Hindlimb muscle (tissue), 1 donor: ENCODE results near the gene TEAD2. TPM values are rescaled to one million over a fixed set of nuclear protein-coding genes. Genes with fewer than 3 reads are reported as not detected.
"Not testable (repeated sequence)": the region's sequence is repeated elsewhere in the genome, so short reads cannot be mapped to it uniquely, and the experiment has no call there.

Source experiments
- DNase-seq: peaks from one replicate; pipeline ENCODE4 v3.0.0-alpha.2; 2013
- polyA plus RNA-seq: library from polyadenylated mRNA; unstranded; fragments of 120-200 nt; gene quantifications from one replicate; pipeline ENCODE4 v1.2.1, GENCODE V29; 2013; ENCODE audit not compliant: insufficient read length

TEAD2 gene
- polyA plus RNA-seq, 1 donor = 72.1 TPM

DNA sequence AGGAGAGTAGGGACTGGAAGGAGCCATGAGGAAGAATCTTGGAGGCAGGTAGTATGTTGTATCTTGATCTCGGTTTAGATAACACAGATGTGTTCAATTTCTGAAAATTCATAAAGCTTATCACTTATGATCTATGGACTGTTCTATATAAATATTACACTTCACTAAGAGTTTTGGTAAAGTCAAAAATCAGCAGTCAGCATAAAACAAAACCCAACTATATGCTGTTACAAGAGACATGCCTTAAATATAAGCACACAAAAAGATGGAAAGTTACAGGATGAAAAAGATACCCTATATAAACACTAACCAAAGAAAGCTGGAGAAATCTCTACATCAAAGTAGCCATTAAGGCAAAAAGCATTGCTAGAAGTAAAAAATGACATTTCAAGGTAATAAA is 21.4 kb upstream of the TEAD2 start:
- no peak for DNase-seq

GRCh38 chr19:49382639-49383038 is 20.4 kb upstream of the TEAD2 start:
- DNase-seq = no peak

GRCh38 chr19:49380391-49380790 is 18.2 kb upstream of the TEAD2 start:
- DNase-seq = no peak

GRCh38 chr19:49378512-49378911 is 16.3 kb upstream of the TEAD2 start:
- no peak for DNase-seq

DNA sequence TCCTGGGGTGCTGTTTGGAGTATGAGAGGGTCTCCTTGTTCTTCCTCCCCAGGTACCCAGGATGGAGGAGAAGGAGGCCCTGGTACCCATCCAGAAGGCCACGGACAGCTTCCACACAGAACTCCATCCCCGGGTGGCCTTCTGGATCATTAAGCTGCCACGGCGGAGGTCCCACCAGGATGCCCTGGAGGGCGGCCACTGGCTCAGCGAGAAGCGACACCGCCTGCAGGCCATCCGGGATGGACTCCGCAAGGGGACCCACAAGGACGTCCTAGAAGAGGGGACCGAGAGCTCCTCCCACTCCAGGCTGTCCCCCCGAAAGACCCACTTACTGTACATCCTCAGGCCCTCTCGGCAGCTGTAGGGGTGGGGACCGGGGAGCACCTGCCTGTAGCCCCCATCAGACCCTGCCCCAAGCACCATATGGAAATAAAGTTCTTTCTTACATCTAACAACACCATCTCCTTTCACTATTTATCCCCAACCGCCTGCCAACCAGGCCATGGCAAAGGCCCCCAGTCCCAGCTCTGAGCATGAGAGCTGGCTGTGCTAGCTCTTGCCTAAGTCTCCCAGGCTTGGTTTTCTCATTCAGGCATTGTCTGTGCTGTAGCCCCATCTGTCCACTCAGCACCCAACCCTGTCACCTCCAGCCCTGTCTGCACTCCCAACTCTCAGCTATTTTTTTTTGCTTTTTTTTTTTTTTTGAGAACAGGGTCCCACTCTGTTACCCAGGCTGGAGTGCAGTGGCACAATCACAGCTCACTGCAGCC is 12.6 kb upstream of the TEAD2 start:
- no peak for DNase-seq

DNA sequence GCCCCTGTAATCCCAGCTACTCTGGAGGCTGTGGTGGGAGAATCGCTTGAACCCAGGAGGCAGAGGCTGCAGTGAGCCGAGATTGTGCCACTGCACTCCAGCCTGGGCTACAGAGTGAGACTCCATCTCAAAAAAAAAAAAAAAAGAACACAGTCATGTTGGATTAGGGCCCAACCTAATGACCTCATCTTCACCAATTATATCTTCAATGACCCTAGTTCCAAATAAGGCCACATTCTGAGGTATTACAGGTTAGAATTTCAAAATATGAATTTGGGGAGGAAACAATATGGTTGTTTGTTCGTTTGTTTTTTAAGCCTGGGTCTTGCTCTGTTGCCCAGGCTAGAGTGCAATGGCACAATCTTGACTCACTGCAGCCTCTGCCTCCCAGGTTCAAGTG is 11.0 kb upstream of the TEAD2 start:
- DNase-seq = not testable (repeated sequence)

DNA sequence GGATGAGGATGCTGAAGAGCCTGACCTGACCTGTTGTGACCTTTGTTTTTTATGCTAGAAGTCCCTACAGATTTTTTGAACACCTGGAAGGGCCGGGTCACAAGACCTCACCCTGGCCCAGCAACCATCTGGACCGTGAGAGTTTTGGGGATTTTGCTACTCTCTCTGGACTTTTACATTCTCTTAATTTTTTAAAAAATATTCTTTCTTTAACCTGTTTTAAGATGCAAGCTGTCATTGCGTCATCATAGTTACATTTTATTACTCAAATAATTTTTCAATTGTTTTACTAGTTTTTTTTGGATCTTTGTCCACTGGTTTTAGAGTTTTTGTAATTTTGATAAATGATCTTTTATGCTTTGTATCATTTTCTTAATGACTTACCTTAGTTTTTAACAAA is 9.0 kb upstream of the TEAD2 start:
- DNase-seq = no peak

- no peak for DNase-seq
Measured at GRCh38 chr19:49368711-49369358, 6.6 kb upstream of the TEAD2 start.

DNA sequence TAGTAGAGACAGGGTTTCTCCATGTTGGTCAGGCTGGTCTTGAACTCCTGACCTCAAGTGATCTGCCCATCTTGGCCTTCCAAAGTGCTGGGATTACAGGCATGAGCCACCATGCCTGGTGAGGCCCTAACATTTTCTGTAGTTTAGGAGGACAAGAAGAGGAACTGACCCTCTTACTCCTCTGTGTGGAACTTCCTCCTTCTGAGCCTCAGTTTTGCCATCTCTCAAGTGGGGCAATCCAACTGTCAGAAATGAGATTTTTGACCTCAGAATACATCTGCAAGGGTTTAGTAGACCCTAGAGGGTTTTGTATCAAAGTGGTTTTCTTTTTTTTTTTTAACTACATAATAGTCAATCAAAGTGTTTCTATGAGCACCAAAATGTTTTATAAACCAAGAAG is 3.9 kb upstream of the TEAD2 start:
- DNase-seq = no peak

DNA sequence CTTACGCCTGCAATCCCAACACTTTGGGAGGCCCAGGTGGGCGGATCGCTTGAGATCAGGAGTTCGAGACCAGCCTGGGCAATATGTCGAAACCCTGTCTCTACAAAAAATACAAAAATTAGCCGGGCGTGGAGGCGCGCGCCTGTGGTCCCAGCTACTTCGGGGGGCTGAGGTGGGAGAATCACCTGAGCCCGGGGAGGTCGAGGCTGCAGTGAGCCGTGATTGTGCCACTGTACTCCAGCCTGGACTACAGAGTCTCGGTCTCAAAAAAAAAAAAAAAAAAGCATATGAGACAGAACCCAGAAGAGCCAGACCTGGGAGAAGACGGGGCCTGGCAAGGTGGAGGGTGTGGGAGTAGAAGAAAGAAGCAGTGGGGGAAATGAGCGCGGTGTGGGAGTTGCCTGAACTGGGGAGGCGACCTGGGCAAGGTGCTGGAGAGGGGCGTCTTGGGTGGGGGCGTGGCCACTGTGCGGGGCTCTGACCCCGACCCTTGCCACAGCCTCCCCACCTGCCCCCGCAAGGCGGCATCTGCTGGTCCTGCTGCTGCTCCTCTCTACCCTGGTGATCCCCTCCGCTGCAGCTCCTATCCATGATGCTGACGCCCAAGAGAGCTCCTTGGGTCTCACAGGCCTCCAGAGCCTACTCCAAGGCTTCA is 2.0 kb upstream of the TEAD2 start:
- DNase-seq = no peak

- peak; percentile 95 for DNase-seq
Measured at GRCh38 chr19:49363268-49364082, 1.3 kb upstream of the TEAD2 start, which contains the start of gene DKKL1. Gene DKKL1 (plus strand): TSS chr19:49363877. CDS start chr19:49363999, 122 bp downstream.

- DNase-seq = no peak
Measured at GRCh38 chr19:49362929-49363267, 682 bp upstream of the TEAD2 start.

DNA sequence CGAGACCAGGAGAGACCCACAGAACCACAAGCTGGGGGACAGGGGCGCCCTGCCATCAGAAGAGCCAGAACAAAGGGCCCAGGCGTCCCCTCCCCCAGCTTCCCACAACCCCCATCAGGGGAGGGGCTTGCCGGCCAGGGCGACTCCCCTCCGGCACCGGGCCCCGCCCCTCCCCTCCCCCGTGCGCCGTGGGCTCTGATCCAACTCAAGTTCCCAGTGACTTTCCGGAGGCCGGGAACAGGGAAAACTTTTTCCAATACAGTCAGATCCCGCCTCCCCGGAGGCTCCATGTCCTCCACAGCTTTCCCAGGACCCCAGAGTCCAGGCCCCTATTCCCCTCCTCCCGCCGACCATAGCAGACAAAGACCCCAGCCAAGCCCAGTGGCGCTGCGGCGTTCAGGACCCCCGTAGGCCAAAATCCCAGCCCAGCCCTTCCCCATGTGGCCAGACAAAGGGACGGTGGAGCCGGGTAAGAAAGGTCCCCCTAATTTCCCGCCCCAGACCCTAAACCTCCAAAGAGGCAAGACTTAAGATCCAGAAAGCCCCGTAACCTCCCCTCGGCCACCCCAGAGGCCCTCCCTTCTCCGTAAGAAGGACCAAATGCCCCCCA is 673 bp downstream of the TEAD2 start:
- DNase-seq = peak; percentile 94

- peak; percentile 42 for DNase-seq
Measured at GRCh38 chr19:49359851-49360820, 2.1 kb downstream of the TEAD2 start.

DNA sequence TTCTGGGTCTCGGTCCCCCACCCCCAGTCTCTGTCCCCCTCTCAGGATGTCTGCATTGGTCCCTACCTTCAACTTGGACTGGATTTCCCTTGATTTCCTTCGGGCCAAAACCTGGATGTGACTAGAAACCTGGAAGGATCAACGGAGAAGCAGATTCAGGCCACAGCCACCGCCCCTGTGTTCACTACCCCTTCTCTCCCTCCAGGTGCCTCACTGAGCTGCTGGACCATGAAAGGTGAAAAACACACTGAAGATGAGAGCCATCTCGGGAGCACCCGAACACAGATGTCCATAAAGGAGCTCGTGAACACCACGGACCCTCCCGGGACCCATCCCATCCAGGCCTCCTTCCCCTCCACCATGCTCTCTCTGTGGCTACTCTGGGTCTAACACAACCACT is 5.0 kb downstream of the TEAD2 start:
- DNase-seq = no peak

DNA sequence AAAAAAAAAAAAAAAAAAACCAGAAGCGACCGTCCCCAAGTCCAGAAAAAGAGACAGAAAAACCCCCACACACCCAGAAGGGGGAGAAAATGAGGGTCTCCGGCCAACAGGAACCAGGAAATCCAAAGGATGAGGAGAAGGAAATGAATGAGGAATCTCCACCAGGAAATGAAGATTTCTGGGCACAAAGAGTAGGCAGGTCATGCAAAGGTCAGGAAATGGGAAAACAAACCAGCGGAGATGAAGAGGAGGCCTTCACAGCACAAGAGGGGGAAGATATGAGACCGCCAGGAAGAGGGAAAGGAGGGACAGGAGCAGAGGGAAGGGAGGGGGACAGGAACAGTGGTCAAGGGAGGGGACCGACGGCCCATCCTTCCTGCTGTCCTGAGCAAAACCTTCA is 5.8 kb downstream of the TEAD2 start:
- DNase-seq = no peak

DNA sequence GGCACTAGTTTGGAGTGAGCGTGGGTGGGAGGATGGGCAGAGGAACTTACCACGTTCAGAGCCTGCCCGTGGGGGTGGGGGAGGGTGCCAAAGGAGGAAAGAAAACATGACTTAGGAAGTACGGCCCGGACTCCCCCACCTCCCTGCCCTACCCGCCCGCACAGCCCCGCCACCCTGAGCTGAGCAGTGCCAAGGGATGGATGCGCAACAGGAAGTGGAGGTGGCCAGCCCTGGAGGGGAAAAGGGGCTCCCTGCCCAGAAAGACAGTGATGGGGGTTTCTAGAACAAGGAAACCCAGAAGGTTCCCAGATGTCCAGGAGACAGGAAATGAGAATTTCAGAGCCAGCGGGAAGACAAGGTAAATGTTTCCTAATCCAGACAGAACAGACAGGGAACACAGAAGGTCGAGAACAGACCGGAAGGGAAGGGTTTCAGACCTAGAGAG is 6.3 kb downstream of the TEAD2 start:
- peak; percentile 69 for DNase-seq

DNA sequence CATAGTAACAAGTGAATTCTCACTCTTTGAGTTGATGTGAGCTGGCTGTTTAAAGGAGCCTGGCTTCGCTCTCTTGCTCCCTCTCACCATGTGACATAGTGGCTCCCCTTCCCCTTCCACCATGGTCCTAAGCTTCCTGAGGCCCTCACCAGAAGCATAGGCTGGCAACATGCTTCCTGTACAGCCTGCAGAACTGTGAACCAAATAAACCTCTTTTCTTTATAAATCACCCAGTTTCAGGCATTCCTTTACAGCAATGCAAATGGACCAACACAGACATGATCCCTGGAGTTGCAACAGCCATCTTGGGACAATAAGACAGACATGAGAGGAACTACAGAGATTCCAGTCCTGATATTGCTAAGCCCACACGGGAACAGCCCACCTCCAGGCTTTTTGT is 12.6 kb downstream of the TEAD2 start:
- DNase-seq = no peak

DNA sequence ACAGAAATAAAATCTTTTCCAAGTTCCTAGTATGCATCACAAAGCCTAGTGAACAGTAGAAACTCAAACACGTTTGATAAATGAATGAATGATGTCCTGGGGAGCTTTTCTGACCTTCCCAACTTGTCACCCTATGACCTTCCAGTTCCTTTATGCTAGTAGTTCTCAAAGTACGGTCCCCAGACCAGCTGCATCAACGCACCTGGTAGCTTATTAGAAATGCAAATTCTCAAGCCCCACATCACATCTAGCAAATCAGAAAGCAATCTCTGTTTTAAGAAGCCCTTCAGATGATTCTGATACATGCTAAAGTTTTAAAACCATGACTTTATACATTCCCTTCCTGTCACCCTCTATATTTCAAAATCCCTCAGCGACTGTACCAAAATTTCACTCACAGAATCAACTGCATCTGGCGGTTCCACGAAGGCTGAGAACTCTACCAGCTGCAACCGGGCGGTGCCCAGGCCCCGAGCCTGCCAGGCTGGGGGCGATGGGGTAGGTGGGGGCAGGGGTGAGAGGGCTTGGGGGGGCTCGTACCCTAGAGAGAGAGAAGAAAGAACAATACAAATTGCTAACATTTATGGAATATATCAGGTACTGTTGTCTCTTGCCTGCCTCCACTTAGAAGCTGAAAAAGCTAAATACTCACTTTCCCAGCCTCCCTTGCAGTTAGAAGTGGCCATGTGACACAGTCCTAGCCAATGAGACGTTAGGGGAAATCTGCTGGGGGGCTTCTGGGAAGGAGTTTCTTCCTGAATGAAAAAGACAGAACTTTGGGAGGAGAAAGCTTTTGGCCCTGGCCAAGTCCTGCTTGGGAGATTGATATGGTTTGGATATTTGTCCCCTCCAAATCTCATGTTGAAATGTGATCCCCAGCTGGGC is 13.7 kb downstream of the TEAD2 start:
- DNase-seq = no peak

DNA sequence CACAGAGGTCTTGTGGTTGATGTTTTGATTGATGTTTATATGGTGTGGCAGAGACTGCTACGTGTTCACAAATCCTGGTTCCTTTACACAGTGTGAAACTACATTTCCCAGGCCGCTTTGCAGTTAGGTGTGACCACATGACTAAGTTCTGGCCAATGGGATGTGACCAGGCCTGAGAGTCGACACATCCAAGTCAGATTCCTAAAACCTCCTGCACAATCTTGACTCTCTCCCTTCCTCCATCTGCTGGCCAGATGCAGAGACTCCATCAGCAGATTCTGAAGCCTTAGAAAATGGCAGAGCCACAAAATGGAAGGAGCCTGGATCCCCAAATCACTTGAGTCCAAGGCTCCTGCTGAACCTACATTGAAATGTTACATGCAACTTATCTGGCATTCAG is 14.4 kb downstream of the TEAD2 start:
- no peak for DNase-seq
